ENCODE results near the gene PRKCD.

The PRKCD gene

DNA sequence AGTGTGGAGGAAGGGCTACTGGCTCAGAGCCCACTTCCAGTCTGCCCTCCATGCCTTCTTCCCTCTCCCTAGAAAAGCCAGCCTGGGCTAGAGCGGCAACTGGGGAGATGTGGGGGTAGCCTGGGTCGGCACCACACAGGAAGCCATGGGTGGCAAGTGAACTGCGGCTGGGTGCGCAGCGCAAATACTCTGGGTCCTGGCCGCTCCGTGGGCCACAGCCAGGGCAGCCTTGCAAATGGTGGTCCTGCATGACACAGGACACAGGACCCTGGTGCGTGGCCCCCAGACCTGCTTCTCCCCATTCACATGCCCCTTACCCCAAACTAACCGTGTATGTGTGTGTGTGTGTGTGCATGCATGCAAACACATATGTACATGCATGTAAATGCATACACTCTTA is 25.7 kb downstream of the PRKCD start:
- TF ChIP-seq, protein P1, sequence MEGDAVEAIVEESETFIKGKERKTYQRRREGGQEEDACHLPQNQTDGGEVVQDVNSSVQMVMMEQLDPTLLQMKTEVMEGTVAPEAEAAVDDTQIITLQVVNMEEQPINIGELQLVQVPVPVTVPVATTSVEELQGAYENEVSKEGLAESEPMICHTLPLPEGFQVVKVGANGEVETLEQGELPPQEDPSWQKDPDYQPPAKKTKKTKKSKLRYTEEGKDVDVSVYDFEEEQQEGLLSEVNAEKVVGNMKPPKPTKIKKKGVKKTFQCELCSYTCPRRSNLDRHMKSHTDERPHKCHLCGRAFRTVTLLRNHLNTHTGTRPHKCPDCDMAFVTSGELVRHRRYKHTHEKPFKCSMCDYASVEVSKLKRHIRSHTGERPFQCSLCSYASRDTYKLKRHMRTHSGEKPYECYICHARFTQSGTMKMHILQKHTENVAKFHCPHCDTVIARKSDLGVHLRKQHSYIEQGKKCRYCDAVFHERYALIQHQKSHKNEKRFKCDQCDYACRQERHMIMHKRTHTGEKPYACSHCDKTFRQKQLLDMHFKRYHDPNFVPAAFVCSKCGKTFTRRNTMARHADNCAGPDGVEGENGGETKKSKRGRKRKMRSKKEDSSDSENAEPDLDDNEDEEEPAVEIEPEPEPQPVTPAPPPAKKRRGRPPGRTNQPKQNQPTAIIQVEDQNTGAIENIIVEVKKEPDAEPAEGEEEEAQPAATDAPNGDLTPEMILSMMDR (IDR thresholded peaks at IDR 0.05): no peak
- peaks cover 38% of the 10 kb centered on the region for H3K36me3 Mint-ChIP-seq (ENCODE audit: low read depth)

DNA sequence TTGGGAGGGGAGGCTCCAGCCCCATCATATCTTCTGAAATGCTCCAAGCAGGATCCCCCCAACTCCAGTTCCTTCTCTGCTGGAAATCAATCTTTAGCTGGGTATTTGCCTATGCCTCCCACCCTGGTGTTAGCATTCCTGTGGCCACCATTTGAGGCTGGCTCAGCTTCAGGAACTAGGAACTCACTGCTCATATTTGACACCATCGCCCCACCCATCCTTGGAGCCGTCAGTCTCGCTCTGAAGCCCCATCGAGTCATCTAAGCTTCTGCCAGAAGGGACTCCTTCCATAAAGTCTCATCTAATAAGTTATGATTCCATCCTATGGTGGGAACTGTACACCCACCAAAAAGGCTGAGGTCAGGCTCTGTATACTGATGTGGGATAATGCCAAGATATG is 26.4 kb downstream of the PRKCD start:
- TF ChIP-seq, protein P1 (IDR thresholded peaks at IDR 0.05): no peak
- H3K36me3 Mint-ChIP-seq (ENCODE audit: low read depth): peaks cover 42% of the 10 kb centered on the region
- no peak overlapping the region for H3K4me3 Mint-ChIP-seq
- no peak for DNase-seq
- H3K9me3 Mint-ChIP-seq: no peaks in the 10 kb centered on the region
- H3K27ac Mint-ChIP-seq: peak overlapping the region; percentile 78
- H3K27me3 Mint-ChIP-seq (ENCODE audit: low read depth, poor library complexity): no peaks in the 10 kb centered on the region
- peaks cover 6% of the 10 kb centered on the region for H3K4me1 Mint-ChIP-seq

More for the DNA sequence above, 25.7 kb downstream of the PRKCD start:
- H3K4me1 Mint-ChIP-seq: no peaks in the 10 kb centered on the region
- no peak for DNase-seq
- H3K9me3 Mint-ChIP-seq: no peaks in the 10 kb centered on the region
- no peaks in the 10 kb centered on the region for H3K27me3 Mint-ChIP-seq (ENCODE audit: low read depth, poor library complexity)
- no peak overlapping the region for H3K27ac Mint-ChIP-seq
- no peak overlapping the region for H3K4me3 Mint-ChIP-seq

DNA sequence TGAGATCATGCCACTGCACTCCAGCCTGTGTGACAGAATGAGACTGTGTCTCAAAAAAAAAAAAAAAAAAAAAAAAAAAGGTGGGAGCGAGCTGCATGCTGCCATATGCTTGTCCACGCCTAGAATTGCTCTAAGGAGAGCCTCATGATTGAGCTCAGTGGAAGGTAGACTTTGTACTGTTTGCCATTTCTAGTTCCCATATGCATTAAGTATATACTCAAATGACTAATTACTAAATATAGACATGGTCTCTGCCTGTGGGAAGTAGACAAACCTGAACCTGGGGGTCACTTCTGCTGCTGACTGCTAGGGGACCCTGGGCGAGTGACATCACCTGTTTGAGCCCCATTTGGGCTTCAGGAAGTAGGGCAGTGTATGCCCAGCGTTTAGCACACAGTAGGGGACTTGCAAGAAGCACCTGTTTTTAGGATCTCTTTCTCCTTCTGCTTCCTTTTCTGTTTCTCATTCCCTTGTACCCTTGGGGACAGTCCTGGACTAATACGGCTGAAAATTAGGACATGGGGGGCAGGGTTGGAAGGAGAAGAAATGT is 27.2 kb downstream of the PRKCD start:
- TF ChIP-seq, protein P1 (IDR thresholded peaks at IDR 0.05): no peak
- peaks cover 35% of the 10 kb centered on the region for H3K36me3 Mint-ChIP-seq (ENCODE audit: low read depth)
- H3K9me3 Mint-ChIP-seq: no peaks in the 10 kb centered on the region
- no peak for DNase-seq
- no peak overlapping the region for H3K27ac Mint-ChIP-seq
- peaks cover 13% of the 10 kb centered on the region for H3K4me1 Mint-ChIP-seq
- H3K4me3 Mint-ChIP-seq: no peak overlapping the region
- H3K27me3 Mint-ChIP-seq (ENCODE audit: low read depth, poor library complexity): no peaks in the 10 kb centered on the region

DNA sequence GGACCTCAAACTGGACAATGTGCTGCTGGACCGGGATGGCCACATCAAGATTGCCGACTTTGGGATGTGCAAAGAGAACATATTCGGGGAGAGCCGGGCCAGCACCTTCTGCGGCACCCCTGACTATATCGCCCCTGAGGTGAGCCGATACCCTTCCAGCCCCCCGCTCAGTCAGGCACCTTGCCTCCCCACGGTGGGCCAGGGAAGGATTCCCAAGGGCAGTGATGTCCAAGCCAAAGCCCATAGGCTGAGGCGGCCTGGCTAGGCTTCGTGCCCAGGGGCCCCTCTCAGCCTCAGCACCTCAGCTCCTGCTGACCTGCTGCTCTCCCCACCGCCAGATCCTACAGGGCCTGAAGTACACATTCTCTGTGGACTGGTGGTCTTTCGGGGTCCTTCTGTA is 27.7 kb downstream of the PRKCD start:
- H3K36me3 Mint-ChIP-seq (ENCODE audit: low read depth): peaks cover 33% of the 10 kb centered on the region

DNA sequence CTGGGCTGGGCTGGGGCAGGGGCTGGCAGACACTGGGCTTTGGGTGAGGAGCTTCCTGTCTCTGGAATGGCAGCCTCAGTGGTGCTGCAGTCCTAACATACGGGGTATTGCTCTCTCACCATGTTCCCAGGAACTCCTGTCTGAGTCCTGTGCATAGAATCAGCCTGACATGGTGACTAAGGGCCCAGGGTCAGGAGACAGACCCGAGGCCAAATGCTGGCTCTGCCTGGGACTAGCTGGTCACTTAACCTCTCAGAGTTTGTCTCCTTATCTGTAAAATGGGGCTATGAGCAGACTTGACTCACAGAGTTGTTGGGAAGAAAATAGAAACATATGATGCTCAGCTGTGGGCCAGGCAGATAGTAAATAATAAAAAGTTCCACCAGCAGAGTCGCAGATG is 28.3 kb downstream of the PRKCD start:
- Mint-ChIP-seq H3K9me3 (no peaks in the 10 kb centered on the region), H3K27me3 (ENCODE audit: low read depth, poor library complexity) (no peaks in the 10 kb centered on the region), H3K4me3 (no peak overlapping the region), H3K36me3 (ENCODE audit: low read depth) (peaks cover 28% of the 10 kb centered on the region), H3K27ac (no peak overlapping the region), H3K4me1 (peaks cover 24% of the 10 kb centered on the region)
- DNase-seq: no peak
- TF ChIP-seq, protein P1 (IDR thresholded peaks at IDR 0.05): no peak

More for the DNA sequence above, 27.7 kb downstream of the PRKCD start:
- Mint-ChIP-seq H3K4me3 (no peak overlapping the region), H3K9me3 (no peaks in the 10 kb centered on the region), H3K27me3 (ENCODE audit: low read depth, poor library complexity) (no peaks in the 10 kb centered on the region), H3K4me1 (peaks cover 18% of the 10 kb centered on the region), H3K27ac (no peak overlapping the region)
- DNase-seq: no peak
- TF ChIP-seq, protein P1 (IDR thresholded peaks at IDR 0.05): no peak

DNA sequence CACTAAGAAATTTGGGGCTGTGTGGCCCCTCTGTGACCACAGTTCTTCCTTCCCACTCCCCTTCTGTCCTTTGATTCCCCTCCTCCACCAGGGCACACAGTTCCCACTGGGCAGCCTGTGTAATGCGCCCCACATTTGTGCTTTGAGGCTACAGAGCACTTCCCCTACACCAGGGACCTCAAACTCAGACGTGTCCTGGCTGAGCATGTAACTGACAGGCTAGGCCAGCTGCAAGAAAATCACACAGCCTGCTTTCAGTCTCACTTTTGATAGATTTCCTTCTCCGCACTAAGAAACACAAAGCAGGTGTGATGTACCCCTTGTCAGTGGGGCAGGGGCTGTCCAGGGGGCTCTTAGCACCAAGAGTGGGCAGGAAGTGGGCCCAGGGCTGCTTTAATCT is 29.6 kb downstream of the PRKCD start:
- H3K4me1 Mint-ChIP-seq: peaks cover 38% of the 10 kb centered on the region

More for the DNA sequence above, 29.6 kb downstream of the PRKCD start:
- Mint-ChIP-seq H3K27me3 (ENCODE audit: low read depth, poor library complexity) (peaks cover 3% of the 10 kb centered on the region), H3K4me3 (no peak overlapping the region), H3K9me3 (no peaks in the 10 kb centered on the region), H3K36me3 (ENCODE audit: low read depth) (peaks cover 21% of the 10 kb centered on the region), H3K27ac (no peak overlapping the region)
- TF ChIP-seq, protein P1 (IDR thresholded peaks at IDR 0.05): no peak
- no peak for DNase-seq

Measured in nephron progenitor cell (in vitro differentiated cells).